ENCODE data around the gene SPOUT1.

DNA sequence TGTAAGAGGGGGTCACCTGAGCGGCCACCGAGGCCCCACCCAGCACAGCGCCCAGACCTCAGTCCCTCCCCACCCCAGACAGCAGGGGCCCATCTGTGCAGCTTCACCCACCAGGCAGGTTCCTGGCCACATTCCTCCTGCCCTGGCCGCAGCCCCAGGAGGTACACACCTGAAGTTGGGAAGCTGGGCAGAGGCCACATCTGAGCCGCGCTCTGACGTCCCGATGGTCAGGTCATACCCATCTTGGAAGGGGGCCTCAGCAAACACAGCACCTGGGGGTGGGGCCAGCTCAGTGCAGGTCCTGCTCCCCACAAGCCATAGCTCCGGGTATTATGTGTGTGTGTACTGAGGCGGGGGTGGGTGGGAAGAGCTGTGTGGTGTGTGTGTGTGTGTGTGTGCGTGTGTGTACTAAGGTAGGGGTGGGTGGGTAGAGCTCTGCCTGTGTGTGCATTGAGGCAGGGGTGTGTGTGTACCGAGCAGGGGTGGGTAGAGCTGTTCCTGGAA lies 5.6 kb downstream of the SPOUT1 start:
- TF ChIP-seq CTCF (IDR thresholded peaks at IDR 0.05) (no peak), POLR2A (IDR thresholded peaks at IDR 0.05) (no peak)
